Ovary (tissue), 3 donors: Measurements from ENCODE around the gene ABLIM1.

ENCODE experiments used
- CTCF ChIP-seq, 3 donors: fragments of 450-650 bp in 2 of 3; fragments of 200-600 bp in 1 of 3; IDR thresholded peaks; one replicate each; pipeline versions ENCODE4 v1.5.1 to v1.8.0; 2016 to 2022; ENCODE audit warnings: antibody characterized with exemption in 3 of 3, mild to moderate bottlenecking in 1 of 3
- EP300 ChIP-seq: sonication (generic); formaldehyde crosslinking; IDR thresholded peaks from one replicate; pipeline ENCODE4 v1.6.1; 2017; ENCODE audit warnings: antibody characterized with exemption
- POLR2A ChIP-seq: fragments of 450-650 bp; IDR thresholded peaks from one replicate; pipeline ENCODE4 v1.6.1; 2017; ENCODE audit warnings: antibody characterized with exemption, mild to moderate bottlenecking, moderate library complexity
- donor health status: DM: no; HTN: no; CAD: no.

GRCh38 chr10:114632869-114633715, 25.0 kb downstream of the ABLIM1 start:
- TF ChIP-seq CTCF (IDR thresholded peaks at IDR 0.05) (no peak), POLR2A (no peak), EP300 (no peak)
